NCI-H82 (cell line): ENCODE results near the gene MYH9.
"Not testable (repeated sequence)": the region's sequence is repeated elsewhere in the genome, so short reads cannot be mapped to it uniquely, and the experiment has no call there.

Source experiments
- DNase-seq: peaks from one replicate; lab custom pipeline; 2025; lab: John Stamatoyannopoulos, UW

The MYH9 gene

GRCh38 chr22:36387959-36388726 is at the start of gene MYH9:
Gene MYH9, minus strand, starts transcription at chr22:36387967. Its CDS starts 38,731 bp downstream, at chr22:36349236.
- peak; percentile 99 for DNase-seq

- no peak for DNase-seq
Observed at GRCh38 chr22:36435516-36436415, 48.0 kb upstream of the MYH9 start.

GRCh38 chr22:36433318-36434231 is 45.8 kb upstream of the MYH9 start:
- DNase-seq, result peak; percentile 20

GRCh38 chr22:36432592-36433317 is 45.0 kb upstream of the MYH9 start:
- no peak for DNase-seq

GRCh38 chr22:36431977-36432376 is 44.2 kb upstream of the MYH9 start:
- DNase-seq, result no peak

- peak; percentile 77 for DNase-seq
Observed at GRCh38 chr22:36430863-36431262, 43.1 kb upstream of the MYH9 start.

- DNase-seq, result not testable (repeated sequence)
Observed at GRCh38 chr22:36427952-36428351, 40.2 kb upstream of the MYH9 start.

- DNase-seq, result peak; percentile 47
Observed at GRCh38 chr22:36425977-36426523, 38.3 kb upstream of the MYH9 start.

GRCh38 chr22:36424901-36425579 is 37.3 kb upstream of the MYH9 start:
- no peak for DNase-seq

GRCh38 chr22:36424466-36424865 is 36.7 kb upstream of the MYH9 start:
- DNase-seq, result not testable (repeated sequence)

GRCh38 chr22:36423461-36424404 is 36.0 kb upstream of the MYH9 start:
- DNase-seq, result no peak

- DNase-seq, result no peak
Observed at GRCh38 chr22:36422287-36423014, 34.7 kb upstream of the MYH9 start.

- DNase-seq, result no peak
Observed at GRCh38 chr22:36419912-36420882, 32.4 kb upstream of the MYH9 start.

- no peak for DNase-seq
Observed at GRCh38 chr22:36419177-36419911, 31.6 kb upstream of the MYH9 start.

- peak; percentile 13 for DNase-seq
Observed at GRCh38 chr22:36417281-36417686, 29.5 kb upstream of the MYH9 start.

- no peak for DNase-seq
Observed at GRCh38 chr22:36415415-36416168, 27.8 kb upstream of the MYH9 start.
